Activated naive CD4-positive, alpha-beta T cell treated with anti-CD3 and anti-CD28 coated beads, Interleukin-2, amount 10 ng/mL, durations not matched to agents 7 days and 5 days (primary cell): ENCODE measurements around the gene ACOT7.

ENCODE experiments used
- CTCF ChIA-PET: fragments of 350-600 bp; sonication (Branson Sonifier 250); formaldehyde crosslinking; loops from one replicate; lab custom pipeline; 2021; ENCODE audit warnings: antibody characterized with exemption; lab: Charles Lee
- DNase-seq: peaks from one replicate; pipeline ENCODE4 v3.0.0-alpha.2; 2020
- H3K27ac Mint-ChIP-seq: one replicate; pipeline ENCODE4 v1.8.0; 2021; ENCODE audit warnings: mild to moderate bottlenecking, moderate library complexity, mixed read lengths
- H3K27me3 Mint-ChIP-seq: one replicate; pipeline ENCODE4 v1.8.0; 2021; ENCODE audit warnings: mild to moderate bottlenecking, mixed read lengths
- H3K36me3 Mint-ChIP-seq: one replicate; pipeline ENCODE4 v1.8.0; 2021; ENCODE audit warnings: mixed read lengths
- H3K4me1 Mint-ChIP-seq: one replicate; pipeline ENCODE4 v1.8.0; 2021; ENCODE audit warnings: mixed read lengths
- H3K4me3 Mint-ChIP-seq: one replicate; pipeline ENCODE4 v1.8.0; 2021; ENCODE audit warnings: mild to moderate bottlenecking, moderate library complexity, mixed read lengths
- H3K9me3 Mint-ChIP-seq: one replicate; pipeline ENCODE4 v1.8.0; 2021; ENCODE audit warnings: mixed read lengths

The ACOT7 gene

GRCh38 chr1:6287431-6287886 lies 106.1 kb downstream of the ACOT7 start:
- no peaks in the 10 kb centered on the region for H3K36me3 Mint-ChIP-seq
- CTCF ChIA-PET: no interaction called here
- DNase-seq: no peak
- H3K27me3 Mint-ChIP-seq: no peaks in the 10 kb centered on the region
- no peak overlapping the region for H3K4me3 Mint-ChIP-seq
- no peaks in the 10 kb centered on the region for H3K9me3 Mint-ChIP-seq
- H3K4me1 Mint-ChIP-seq: no peaks in the 10 kb centered on the region
- no peak overlapping the region for H3K27ac Mint-ChIP-seq

- H3K36me3 Mint-ChIP-seq: no peaks in the 10 kb centered on the region
- H3K9me3 Mint-ChIP-seq: no peaks in the 10 kb centered on the region
- CTCF ChIA-PET: no interaction called here
- H3K4me1 Mint-ChIP-seq: no peaks in the 10 kb centered on the region
- H3K4me3 Mint-ChIP-seq: no peak overlapping the region
- no peaks in the 10 kb centered on the region for H3K27me3 Mint-ChIP-seq
- no peak overlapping the region for H3K27ac Mint-ChIP-seq
- DNase-seq: no peak
Observed at GRCh38 chr1:6287029-6287428, 106.5 kb downstream of the ACOT7 start.

GRCh38 chr1:6286266-6286665 lies 107.3 kb downstream of the ACOT7 start:
- CTCF ChIA-PET: no interaction called here
- H3K36me3 Mint-ChIP-seq: no peaks in the 10 kb centered on the region
- H3K4me1 Mint-ChIP-seq: no peaks in the 10 kb centered on the region
- no peaks in the 10 kb centered on the region for H3K27me3 Mint-ChIP-seq
- H3K4me3 Mint-ChIP-seq: no peak overlapping the region
- H3K27ac Mint-ChIP-seq: no peak overlapping the region
- H3K9me3 Mint-ChIP-seq: no peaks in the 10 kb centered on the region
- no peak for DNase-seq

DNA sequence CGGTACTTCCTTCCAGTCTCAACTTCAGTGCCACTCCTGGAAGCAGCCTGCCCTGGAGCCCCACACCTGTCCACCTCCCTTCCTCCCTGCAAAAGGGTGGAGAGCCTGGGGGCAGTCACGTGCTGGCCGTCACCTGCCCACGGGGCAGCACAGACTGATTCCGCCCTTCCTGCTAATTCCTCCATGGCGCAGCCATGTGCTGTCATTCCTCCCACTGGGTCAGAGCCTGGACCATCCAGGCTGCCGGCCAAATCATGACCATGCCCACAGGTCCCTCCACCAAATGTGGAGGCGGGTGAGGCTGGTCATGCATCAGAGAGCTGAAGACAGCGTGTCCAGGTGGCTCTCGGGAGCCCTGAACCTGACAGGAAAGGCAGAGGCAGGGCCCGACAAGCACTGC lies 108.2 kb downstream of the ACOT7 start:
- CTCF ChIA-PET: interaction anchor here (1.3 kb wide), 1 partner anchor 39 kb away, joined by 3 read pairs; no protein-coding TSS in a partner anchor

GRCh38 chr1:6282577-6283270 lies 110.8 kb downstream of the ACOT7 start:
- H3K4me1 Mint-ChIP-seq: no peaks in the 10 kb centered on the region
- no peaks in the 10 kb centered on the region for H3K27me3 Mint-ChIP-seq
- CTCF ChIA-PET: interaction anchor here (2.2 kb wide), 1 partner anchor 35 kb away, joined by 6 read pairs; no protein-coding TSS in a partner anchor
- H3K36me3 Mint-ChIP-seq: no peaks in the 10 kb centered on the region
- H3K27ac Mint-ChIP-seq: no peak overlapping the region
- H3K9me3 Mint-ChIP-seq: no peaks in the 10 kb centered on the region
- H3K4me3 Mint-ChIP-seq: no peak overlapping the region
- DNase-seq: no peak

More for the DNA sequence above, 108.2 kb downstream of the ACOT7 start:
- Mint-ChIP-seq H3K9me3 (no peaks in the 10 kb centered on the region), H3K27ac (no peak overlapping the region), H3K4me1 (no peaks in the 10 kb centered on the region), H3K36me3 (no peaks in the 10 kb centered on the region), H3K27me3 (no peaks in the 10 kb centered on the region), H3K4me3 (no peak overlapping the region)
- no peak for DNase-seq

GRCh38 chr1:6281511-6282402 lies 111.8 kb downstream of the ACOT7 start:
- no peaks in the 10 kb centered on the region for H3K27me3 Mint-ChIP-seq
- H3K9me3 Mint-ChIP-seq: no peaks in the 10 kb centered on the region
- no peak overlapping the region for H3K4me3 Mint-ChIP-seq
- CTCF ChIA-PET: interaction anchor here (2.2 kb wide), 1 partner anchor 34 kb away, joined by 6 read pairs; no protein-coding TSS in a partner anchor
- no peak for DNase-seq
- no peak overlapping the region for H3K27ac Mint-ChIP-seq
- H3K36me3 Mint-ChIP-seq: no peaks in the 10 kb centered on the region
- no peaks in the 10 kb centered on the region for H3K4me1 Mint-ChIP-seq

DNA sequence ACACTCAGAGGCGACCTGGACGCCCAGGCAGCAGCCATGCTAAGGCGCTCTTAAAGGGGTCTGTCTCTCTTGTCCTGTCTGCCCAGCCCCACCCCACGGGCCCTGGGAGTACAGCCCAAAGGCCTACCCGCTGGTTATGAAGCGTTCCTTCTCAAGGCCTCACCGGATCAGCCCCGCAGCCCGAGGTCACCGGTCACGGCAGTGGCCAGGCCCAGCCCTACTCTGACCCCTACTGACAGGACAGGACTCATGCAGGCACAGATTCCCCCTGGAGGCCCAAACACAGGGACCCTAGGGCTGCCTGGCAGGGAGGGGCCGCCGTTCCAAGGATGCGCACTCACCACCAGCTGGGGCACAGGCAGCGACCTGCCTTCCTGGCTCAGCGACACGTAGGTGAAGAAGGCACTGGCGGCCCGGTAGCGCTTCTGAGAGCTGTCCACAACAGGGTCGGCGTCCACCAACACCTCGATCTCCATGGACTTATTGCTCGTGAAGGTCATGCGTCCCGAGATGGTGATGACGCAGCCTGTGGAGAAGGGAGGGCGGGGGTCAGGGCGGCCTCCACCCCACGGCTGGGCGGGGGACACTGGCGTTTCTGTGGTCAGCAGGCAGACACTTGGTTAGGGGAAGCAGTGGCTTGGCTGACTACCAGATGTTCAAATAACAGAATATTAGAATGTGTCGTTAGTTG lies 112.7 kb downstream of the ACOT7 start:
- Mint-ChIP-seq H3K4me3 (no peak overlapping the region), H3K27ac (no peak overlapping the region), H3K27me3 (no peaks in the 10 kb centered on the region), H3K9me3 (no peaks in the 10 kb centered on the region), H3K4me1 (no peaks in the 10 kb centered on the region), H3K36me3 (no peaks in the 10 kb centered on the region)
- CTCF ChIA-PET: interaction anchor here (1.2 to 2.2 kb wide), 2 partner anchors 33 to 124 kb away, joined by 4 to 6 read pairs; no protein-coding TSS in a partner anchor
- DNase-seq: no peak

DNA sequence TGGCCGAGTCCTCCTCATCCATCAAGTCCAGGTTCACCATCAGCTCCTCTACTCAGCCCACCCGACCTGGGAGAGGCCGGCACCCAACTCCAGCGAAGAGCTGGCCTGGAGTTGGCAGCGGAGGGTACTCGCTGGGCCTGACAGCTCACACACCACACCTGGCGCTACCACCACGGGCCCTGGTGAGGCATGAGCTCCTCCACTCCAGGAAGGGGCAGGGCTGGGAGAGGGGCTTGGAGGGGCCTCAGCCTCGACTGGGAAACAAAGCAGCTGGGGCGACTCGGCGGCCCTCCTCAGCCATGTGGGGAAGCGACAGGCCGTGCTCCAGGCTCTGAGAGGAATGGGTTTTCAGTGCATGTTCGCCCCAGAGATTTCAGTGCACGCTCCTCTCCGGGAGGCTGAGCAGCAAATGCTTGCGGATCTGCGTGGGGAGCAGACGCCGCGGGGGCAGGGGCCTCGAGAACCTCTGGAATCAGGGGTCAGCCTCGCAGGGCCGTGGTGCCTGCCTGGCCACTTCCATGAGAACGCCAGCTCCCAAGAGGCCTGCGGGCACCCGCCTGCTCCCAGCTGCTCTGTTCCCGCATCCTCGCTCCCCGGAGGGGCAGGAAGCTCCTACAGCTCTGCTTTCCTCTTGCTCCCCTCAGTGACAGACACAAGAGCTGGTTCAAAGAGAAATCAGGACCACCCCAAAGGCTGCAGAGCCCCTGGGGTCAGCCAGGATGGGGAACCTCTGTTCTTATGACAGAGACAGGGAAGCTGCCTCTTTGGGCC lies 113.8 kb downstream of the ACOT7 start:
- Mint-ChIP-seq H3K36me3 (no peaks in the 10 kb centered on the region), H3K4me1 (no peaks in the 10 kb centered on the region), H3K9me3 (no peaks in the 10 kb centered on the region), H3K4me3 (no peak overlapping the region), H3K27ac (no peak overlapping the region), H3K27me3 (no peaks in the 10 kb centered on the region)
- CTCF ChIA-PET: interaction anchor here (1.2 kb wide), 1 partner anchor 125 kb away, joined by 4 read pairs; no protein-coding TSS in a partner anchor
- no peak for DNase-seq

GRCh38 chr1:6279066-6279465 lies 114.5 kb downstream of the ACOT7 start:
- Mint-ChIP-seq H3K4me1 (no peaks in the 10 kb centered on the region), H3K36me3 (no peaks in the 10 kb centered on the region), H3K9me3 (no peaks in the 10 kb centered on the region), H3K27me3 (no peaks in the 10 kb centered on the region), H3K4me3 (no peak overlapping the region), H3K27ac (no peak overlapping the region)
- DNase-seq: no peak
- CTCF ChIA-PET: no interaction called here

- CTCF ChIA-PET: no interaction called here
- Mint-ChIP-seq H3K27ac (no peak overlapping the region), H3K9me3 (no peaks in the 10 kb centered on the region)
Observed at GRCh38 chr1:6278263-6278662, 115.3 kb downstream of the ACOT7 start.

GRCh38 chr1:6276811-6277555 lies 116.6 kb downstream of the ACOT7 start:
- Mint-ChIP-seq H3K27me3 (no peaks in the 10 kb centered on the region), H3K36me3 (no peaks in the 10 kb centered on the region), H3K4me3 (no peak overlapping the region), H3K9me3 (no peaks in the 10 kb centered on the region), H3K27ac (no peak overlapping the region), H3K4me1 (no peaks in the 10 kb centered on the region)
- DNase-seq: no peak
- CTCF ChIA-PET: no interaction called here

More at GRCh38 chr1:6278263-6278662, 115.3 kb downstream of the ACOT7 start:
- Mint-ChIP-seq H3K27me3 (no peaks in the 10 kb centered on the region), H3K4me1 (no peaks in the 10 kb centered on the region), H3K36me3 (no peaks in the 10 kb centered on the region), H3K4me3 (no peak overlapping the region)
- no peak for DNase-seq

- DNase-seq: no peak
- CTCF ChIA-PET: no interaction called here
- Mint-ChIP-seq H3K27me3 (no peaks in the 10 kb centered on the region), H3K27ac (no peak overlapping the region), H3K36me3 (no peaks in the 10 kb centered on the region), H3K4me1 (no peaks in the 10 kb centered on the region), H3K9me3 (no peaks in the 10 kb centered on the region), H3K4me3 (no peak overlapping the region)
Observed at GRCh38 chr1:6275826-6276782, 117.5 kb downstream of the ACOT7 start.
